Measurements from ENCODE around the gene C4orf50. TPM values are rescaled to one million over a fixed set of nuclear protein-coding genes. Genes with fewer than 3 reads are reported as not detected.

The C4orf50 gene
- total and polyA plus RNA-seq, 12 donors = 0.08 to 1.4 (median 0.56) TPM; not detected in 4

- intact Hi-C loops (cut with DNase I) = no loop called here
- TF ChIP-seq CTCF (IDR thresholded peaks at IDR 0.05) (no peak), POLR2A (IDR thresholded peaks at IDR 0.05) (no peak)
These were observed 140.8 kb downstream of the C4orf50 start for GRCh38 chr4:5877392-5877791.

GRCh38 chr4:5874811-5875449 lies 143.3 kb downstream of the C4orf50 start:
- no peak overlapping the region for H3K4me3 ChIP-seq
- intact Hi-C loops (cut with DNase I) = no loop called here
- H3K36me3 ChIP-seq (replicated peaks in 1 of 2) = no peaks in the 10 kb centered on the region
- no peaks in the 10 kb centered on the region for H3K4me1 ChIP-seq (replicated peaks in 1 of 2)
- H3K9me3 ChIP-seq (replicated peaks in 1 of 3) = no peaks in the 10 kb centered on the region
- no peak for DNase-seq
- no peak for TF ChIP-seq POLR2A (IDR thresholded peaks at IDR 0.05)
- TF ChIP-seq CTCF (IDR thresholded peaks at IDR 0.05) = no peak
- H3K27me3 ChIP-seq = no peaks in the 10 kb centered on the region
- WGBS, 4 donors = 34 to 54% (median 43%) methylated on average over 6 of the region's 6 CpGs
- no peak overlapping the region for H3K27ac ChIP-seq

More at GRCh38 chr4:5877392-5877791, 140.8 kb downstream of the C4orf50 start:
- no peaks in the 10 kb centered on the region for H3K4me1 ChIP-seq (replicated peaks in 1 of 2)
- H3K36me3 ChIP-seq (replicated peaks in 1 of 2) = no peaks in the 10 kb centered on the region
- H3K9me3 ChIP-seq (replicated peaks in 1 of 3) = no peaks in the 10 kb centered on the region
- H3K27me3 ChIP-seq = no peaks in the 10 kb centered on the region
- DNase-seq = no peak
- H3K27ac ChIP-seq = no peak overlapping the region
- WGBS, 4 donors = 72 to 83% (median 76%) methylated on average over 9 of the region's 9 CpGs
- H3K4me3 ChIP-seq = no peak overlapping the region

- no peak for DNase-seq
- 59 to 69% (median 64%) methylated on average over 4 to 13 of the region's 13 CpGs for WGBS, 4 donors
- intact Hi-C loops (cut with DNase I) = no loop called here
- Histone ChIP-seq H3K27me3 (no peaks in the 10 kb centered on the region), H3K4me1 (replicated peaks in 1 of 2) (no peaks in the 10 kb centered on the region), H3K36me3 (replicated peaks in 1 of 2) (no peaks in the 10 kb centered on the region), H3K9me3 (replicated peaks in 1 of 3) (no peaks in the 10 kb centered on the region), H3K27ac (no peak overlapping the region), H3K4me3 (no peak overlapping the region)
- TF ChIP-seq POLR2A (IDR thresholded peaks at IDR 0.05) (no peak), CTCF (IDR thresholded peaks at IDR 0.05) (no peak)
These were observed 147.5 kb downstream of the C4orf50 start for GRCh38 chr4:5870701-5871100.

GRCh38 chr4:5869966-5870619 lies 148.1 kb downstream of the C4orf50 start:
- no peak overlapping the region for H3K27ac ChIP-seq
- DNase-seq = no peak
- H3K36me3 ChIP-seq (replicated peaks in 1 of 2) = no peaks in the 10 kb centered on the region
- TF ChIP-seq CTCF (IDR thresholded peaks at IDR 0.05) = no peak
- no peak for TF ChIP-seq POLR2A (IDR thresholded peaks at IDR 0.05)
- no peak overlapping the region for H3K4me3 ChIP-seq
- no peaks in the 10 kb centered on the region for H3K9me3 ChIP-seq (replicated peaks in 1 of 3)
- H3K4me1 ChIP-seq (replicated peaks in 1 of 2) = no peaks in the 10 kb centered on the region
- no peaks in the 10 kb centered on the region for H3K27me3 ChIP-seq
- whole genome bisulfite sequencing, 4 donors = 72 to 81% (median 77%) methylated on average over 12 to 14 of the region's 14 CpGs
- intact Hi-C loops (cut with DNase I) = no loop called here
